ENCODE data around the gene ARSG.

The ARSG gene

DNA sequence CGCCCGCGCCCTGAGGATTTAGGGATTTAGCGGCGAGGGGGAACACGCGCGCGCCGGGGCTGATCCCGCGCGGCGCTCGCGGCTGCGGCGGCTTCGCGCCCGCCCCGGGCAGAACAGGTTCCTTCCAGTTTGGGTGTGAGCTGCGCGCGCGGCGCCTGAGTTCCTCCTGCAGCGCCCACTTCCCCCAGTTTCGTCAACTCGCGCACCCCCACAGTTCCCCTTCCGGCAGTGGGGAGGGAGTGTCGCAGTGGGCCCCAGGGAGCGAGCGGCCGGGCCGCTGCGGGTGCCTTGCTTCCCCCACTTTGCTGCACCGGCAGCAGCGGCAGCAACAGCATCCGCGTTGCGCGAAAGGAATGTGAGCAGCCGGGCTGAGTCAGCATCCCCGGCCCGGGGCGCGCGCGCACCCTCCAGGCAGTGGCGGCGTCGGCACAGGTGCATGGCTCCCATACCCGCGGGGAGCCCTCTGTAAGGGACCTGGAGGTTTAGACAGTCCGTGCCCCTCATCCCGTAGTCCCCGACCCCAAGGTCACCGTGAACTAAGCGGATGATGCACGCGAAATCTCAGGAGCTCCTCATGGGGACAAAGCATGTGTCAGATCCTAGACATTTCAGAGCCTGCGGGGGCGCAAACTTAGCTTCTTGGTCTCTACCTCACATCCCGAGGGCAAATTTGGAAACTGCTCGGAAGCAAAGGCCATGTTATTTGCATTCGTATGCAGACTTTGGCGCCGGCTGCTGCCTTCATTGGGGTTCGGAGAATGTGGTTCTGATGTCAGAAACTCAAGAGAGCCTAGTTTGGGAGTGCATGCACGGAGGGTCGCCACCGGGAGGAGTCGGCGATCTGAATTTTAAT, 767 bp downstream of the ARSG start (continued):
- TF ChIP-seq ZNF16 (tag by site-specific recombination; IDR thresholded peaks at IDR 0.05; ENCODE audit: low read depth) (no peak), ZNF2 (tag by site-specific recombination; IDR thresholded peaks at IDR 0.05) (peak; percentile 83; the same call in 1 of the 2 replicates), ZBTB44 (tag by site-specific recombination; IDR thresholded peaks at IDR 0.05) (peak; percentile 95), ZNF585B (tag by site-specific recombination; IDR thresholded peaks at IDR 0.05) (no peak), PBX3 (CRISPR knock-in tag; IDR thresholded peaks at IDR 0.05) (0 out of 2 replicates have a peak, but pooled peaks have one; percentile 47), ZBTB10 (tag by site-specific recombination; IDR thresholded peaks at IDR 0.05) (peak; percentile 85), ZNF473 (tag by site-specific recombination; IDR thresholded peaks at IDR 0.05) (no peak), PRDM10 (tag by site-specific recombination; IDR thresholded peaks at IDR 0.05) (peak; percentile 73), MZF1 (tag by site-specific recombination; IDR thresholded peaks at IDR 0.05; ENCODE audit: borderline replicate concordance) (peak; percentile 38; the same call in 1 of the 2 replicates), ZNF623 (tag by site-specific recombination; IDR thresholded peaks at IDR 0.05) (no peak), KLF8 (tag by site-specific recombination; IDR thresholded peaks at IDR 0.05) (peak; percentile 82; the same call in 1 of the 2 replicates), ZBTB48 (tag by site-specific recombination; IDR thresholded peaks at IDR 0.05) (peak; percentile 99), ZBTB8A (tag by site-specific recombination; IDR thresholded peaks at IDR 0.05) (peak; percentile 96), KLF17 (tag by site-specific recombination; IDR thresholded peaks at IDR 0.05) (peak; percentile 46; the same call in 1 of the 2 replicates), ZBTB1 (tag by site-specific recombination; IDR thresholded peaks at IDR 0.05) (peak; percentile 57; the same call in 1 of the 2 replicates)
- TF ChIP-seq, protein P1, sequence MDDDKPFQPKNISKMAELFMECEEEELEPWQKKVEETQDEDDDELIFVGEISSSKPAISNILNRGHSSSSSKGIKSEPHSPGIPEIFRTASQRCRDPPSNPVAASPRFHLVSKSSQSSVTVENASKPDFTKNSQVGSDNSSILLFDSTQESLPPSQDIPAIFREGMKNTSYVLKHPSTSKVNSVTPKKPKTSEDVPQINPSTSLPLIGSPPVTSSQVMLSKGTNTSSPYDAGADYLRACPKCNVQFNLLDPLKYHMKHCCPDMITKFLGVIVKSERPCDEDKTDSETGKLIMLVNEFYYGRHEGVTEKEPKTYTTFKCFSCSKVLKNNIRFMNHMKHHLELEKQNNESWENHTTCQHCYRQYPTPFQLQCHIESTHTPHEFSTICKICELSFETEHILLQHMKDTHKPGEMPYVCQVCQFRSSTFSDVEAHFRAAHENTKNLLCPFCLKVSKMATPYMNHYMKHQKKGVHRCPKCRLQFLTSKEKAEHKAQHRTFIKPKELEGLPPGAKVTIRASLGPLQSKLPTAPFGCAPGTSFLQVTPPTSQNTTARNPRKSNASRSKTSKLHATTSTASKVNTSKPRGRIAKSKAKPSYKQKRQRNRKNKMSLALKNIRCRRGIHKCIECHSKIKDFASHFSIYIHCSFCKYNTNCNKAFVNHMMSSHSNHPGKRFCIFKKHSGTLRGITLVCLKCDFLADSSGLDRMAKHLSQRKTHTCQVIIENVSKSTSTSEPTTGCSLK (tag by site-specific recombination; IDR thresholded peaks at IDR 0.05): no peak
- TF ChIP-seq, protein P2, sequence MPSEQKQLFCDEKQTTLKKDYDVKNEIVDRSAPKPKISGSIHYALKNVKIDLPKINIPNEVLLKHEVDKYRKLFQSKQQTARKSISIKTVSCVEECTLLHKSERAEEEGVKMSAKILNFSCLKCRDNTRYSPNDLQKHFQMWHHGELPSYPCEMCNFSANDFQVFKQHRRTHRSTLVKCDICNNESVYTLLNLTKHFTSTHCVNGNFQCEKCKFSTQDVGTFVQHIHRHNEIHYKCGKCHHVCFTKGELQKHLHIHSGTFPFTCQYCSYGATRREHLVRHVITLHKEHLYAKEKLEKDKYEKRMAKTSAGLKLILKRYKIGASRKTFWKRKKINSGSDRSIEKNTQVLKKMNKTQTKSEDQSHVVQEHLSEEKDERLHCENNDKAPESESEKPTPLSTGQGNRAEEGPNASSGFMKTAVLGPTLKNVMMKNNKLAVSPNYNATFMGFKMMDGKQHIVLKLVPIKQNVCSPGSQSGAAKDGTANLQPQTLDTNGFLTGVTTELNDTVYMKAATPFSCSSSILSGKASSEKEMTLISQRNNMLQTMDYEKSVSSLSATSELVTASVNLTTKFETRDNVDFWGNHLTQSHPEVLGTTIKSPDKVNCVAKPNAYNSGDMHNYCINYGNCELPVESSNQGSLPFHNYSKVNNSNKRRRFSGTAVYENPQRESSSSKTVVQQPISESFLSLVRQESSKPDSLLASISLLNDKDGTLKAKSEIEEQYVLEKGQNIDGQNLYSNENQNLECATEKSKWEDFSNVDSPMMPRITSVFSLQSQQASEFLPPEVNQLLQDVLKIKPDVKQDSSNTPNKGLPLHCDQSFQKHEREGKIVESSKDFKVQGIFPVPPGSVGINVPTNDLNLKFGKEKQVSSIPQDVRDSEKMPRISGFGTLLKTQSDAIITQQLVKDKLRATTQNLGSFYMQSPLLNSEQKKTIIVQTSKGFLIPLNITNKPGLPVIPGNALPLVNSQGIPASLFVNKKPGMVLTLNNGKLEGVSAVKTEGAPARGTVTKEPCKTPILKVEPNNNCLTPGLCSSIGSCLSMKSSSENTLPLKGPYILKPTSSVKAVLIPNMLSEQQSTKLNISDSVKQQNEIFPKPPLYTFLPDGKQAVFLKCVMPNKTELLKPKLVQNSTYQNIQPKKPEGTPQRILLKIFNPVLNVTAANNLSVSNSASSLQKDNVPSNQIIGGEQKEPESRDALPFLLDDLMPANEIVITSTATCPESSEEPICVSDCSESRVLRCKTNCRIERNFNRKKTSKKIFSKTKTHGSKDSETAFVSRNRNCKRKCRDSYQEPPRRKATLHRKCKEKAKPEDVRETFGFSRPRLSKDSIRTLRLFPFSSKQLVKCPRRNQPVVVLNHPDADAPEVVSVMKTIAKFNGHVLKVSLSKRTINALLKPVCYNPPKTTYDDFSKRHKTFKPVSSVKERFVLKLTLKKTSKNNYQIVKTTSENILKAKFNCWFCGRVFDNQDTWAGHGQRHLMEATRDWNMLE (tag by site-specific recombination; conservative IDR thresholded peaks at IDR 0.05; ENCODE audit: low read depth): no peak
- TF ChIP-seq, protein P3, sequence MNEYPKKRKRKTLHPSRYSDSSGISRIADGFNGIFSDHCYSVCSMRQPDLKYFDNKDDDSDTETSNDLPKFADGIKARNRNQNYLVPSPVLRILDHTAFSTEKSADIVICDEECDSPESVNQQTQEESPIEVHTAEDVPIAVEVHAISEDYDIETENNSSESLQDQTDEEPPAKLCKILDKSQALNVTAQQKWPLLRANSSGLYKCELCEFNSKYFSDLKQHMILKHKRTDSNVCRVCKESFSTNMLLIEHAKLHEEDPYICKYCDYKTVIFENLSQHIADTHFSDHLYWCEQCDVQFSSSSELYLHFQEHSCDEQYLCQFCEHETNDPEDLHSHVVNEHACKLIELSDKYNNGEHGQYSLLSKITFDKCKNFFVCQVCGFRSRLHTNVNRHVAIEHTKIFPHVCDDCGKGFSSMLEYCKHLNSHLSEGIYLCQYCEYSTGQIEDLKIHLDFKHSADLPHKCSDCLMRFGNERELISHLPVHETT (tag by site-specific recombination; IDR thresholded peaks at IDR 0.05): peak; percentile 67; the same call in 1 of the 2 replicates
